Astrocyte of the cerebellum (primary cell): ENCODE data around the gene ABCA4.
"Not testable (repeated sequence)": the region's sequence is repeated elsewhere in the genome, so short reads cannot be mapped to it uniquely, and the experiment has no call there.

ENCODE experiments used
- DNase-seq: peaks from one replicate; pipeline ENCODE4 v3.0.0-alpha.2; 2011; ENCODE audit warnings: low read depth
- H3K4me3 ChIP-seq: 2 replicates; pipeline ENCODE4 v1.5.1; 2011; ENCODE audit warnings: mild to moderate bottlenecking, low read depth, low read length, moderate library complexity
- CTCF ChIP-seq: IDR thresholded peaks from 2 replicates; pipeline ENCODE4 v1.5.1; 2012; ENCODE audit warnings: low read length, low read depth, moderate library complexity, mild to moderate bottlenecking; ENCODE audit errors: missing control alignments
- in situ Hi-C: cut with HindIII; loops from 2 replicates; pipeline ENCODE4 v1.10.0; 2017; ENCODE audit warnings: low sequenced_read_pairs

Gene ABCA4

DNA sequence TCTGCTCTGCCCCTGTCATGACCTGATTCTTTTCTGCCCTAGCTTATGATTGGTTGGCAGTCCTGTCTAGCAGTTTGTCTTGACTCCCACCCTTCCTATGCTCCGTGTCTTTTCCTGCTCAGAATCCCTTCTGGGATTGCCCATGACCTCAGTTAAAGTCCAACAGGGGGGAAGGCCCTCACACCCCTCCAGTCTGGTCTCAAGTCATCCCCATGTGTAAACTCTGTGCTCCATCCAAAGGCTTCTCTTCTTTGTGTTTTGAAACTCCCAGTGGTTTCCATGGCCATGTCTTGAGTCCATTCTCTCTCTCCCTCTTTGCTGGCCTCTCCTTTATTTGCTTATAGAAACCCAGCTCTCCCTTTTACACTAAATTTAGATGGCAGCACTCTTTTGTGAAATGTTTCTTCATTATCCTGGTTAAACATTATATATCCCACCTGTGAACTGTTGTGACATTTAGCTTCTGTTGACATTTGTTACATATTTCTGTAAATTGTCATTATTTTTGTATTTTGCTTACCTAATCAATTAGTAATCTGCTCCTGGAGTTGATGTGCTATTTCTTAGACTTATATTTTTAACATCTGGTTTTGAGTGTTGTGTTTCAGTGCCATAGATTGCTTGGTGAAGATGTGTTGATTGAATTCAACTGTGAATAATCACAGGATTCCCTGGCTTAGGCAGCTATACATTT lies 162.8 kb downstream of the ABCA4 start:
- no peak overlapping the region for H3K4me3 ChIP-seq
- TF ChIP-seq CTCF, result no peak
- in situ Hi-C loops, result no loop called here
- no peak for DNase-seq

DNA sequence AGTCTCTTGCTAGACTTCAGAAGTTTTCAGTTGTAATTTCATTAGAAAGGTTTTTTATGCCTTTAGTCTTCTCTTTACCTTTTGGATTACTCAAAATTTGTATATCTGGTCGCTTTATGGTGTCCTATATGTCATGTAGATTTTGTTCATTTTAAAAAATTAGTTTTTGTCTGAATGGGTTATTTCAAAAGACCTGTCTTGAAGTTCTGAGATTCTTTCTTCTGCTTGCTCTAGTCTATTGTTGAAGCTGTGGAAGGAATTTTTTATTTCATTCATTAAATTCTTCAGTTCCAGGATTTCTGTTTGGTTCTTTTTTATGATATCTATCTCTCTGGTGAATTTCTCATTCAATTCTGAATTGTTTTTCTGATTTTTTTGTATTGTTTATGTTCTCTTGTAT lies 165.2 kb downstream of the ABCA4 start:
- H3K4me3 ChIP-seq, result no peak overlapping the region

DNA sequence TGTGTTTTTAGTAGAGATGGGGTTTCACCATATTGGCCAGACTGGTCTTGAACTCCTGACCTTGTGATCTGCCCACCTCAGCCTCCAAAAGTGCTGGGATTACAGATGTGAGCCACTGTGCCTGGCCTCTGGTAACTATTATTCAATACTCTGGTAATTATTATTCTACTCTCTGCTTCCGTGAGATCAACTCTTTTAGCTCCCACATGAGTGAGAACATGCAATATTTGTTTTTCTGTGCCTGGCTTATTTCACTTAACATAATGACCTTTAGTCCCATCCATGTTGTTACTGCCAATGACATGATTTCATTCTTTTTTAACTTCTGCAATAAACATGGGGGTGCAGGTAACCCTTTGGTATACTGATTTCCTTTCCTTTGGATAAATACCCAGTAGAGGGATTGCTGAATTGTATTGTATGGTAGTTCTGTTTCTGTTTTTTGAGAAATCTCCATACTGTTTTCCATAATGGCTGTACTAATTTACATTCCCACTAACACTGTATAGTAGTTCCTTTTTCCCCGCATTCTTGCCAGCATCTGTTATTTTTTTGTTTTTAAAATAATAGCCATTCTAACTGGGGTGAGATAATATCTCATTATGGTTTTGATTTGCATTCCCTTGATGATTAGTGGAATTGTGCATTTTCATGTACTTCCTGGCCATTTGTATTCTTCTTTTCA lies 173.8 kb downstream of the ABCA4 start:
- DNase-seq, H3K4me3 ChIP-seq, in situ Hi-C loops: not testable (repeated sequence)

More for the DNA sequence above, 165.2 kb downstream of the ABCA4 start:
- DNase-seq, result no peak
- in situ Hi-C loops, result no loop called here
- TF ChIP-seq CTCF, result no peak
